Chondrocyte (in vitro differentiated cells): ENCODE data around the gene ARMH4. TPM values are rescaled to one million over a fixed set of nuclear protein-coding genes. Genes with fewer than 3 reads are reported as not detected.

Experiments
- DNase-seq: peaks from one replicate; pipeline ENCODE4 v3.0.0; 2021; ENCODE audit warnings: mixed read lengths, low spot score
- H3K27ac Mint-ChIP-seq: one replicate; pipeline ENCODE4 v1.8.0; 2021; ENCODE audit warnings: mild to moderate bottlenecking, moderate library complexity, mixed read lengths; ENCODE audit not compliant: unreplicated experiment
- H3K27me3 Mint-ChIP-seq: 2 replicates; pipeline ENCODE4 v1.8.0; 2021; ENCODE audit warnings: low read depth, mixed read lengths
- H3K36me3 Mint-ChIP-seq: 2 replicates; pipeline ENCODE4 v1.8.0; 2021; ENCODE audit warnings: low read depth, mixed read lengths
- H3K4me1 Mint-ChIP-seq: 2 replicates; pipeline ENCODE4 v1.8.0; 2021; ENCODE audit warnings: low read depth, mild to moderate bottlenecking, mixed read lengths
- H3K4me3 Mint-ChIP-seq: one replicate; pipeline ENCODE4 v1.8.0; 2021; ENCODE audit warnings: mild to moderate bottlenecking, moderate library complexity, mixed read lengths; ENCODE audit not compliant: unreplicated experiment
- H3K9me3 Mint-ChIP-seq: 2 replicates; pipeline ENCODE4 v1.8.0; 2021; ENCODE audit warnings: low read depth, mixed read lengths
- long read RNA-seq: library from polyadenylated mRNA; stranded (forward); transcript quantifications from one replicate; pipeline ENCODE4 v2.0.0, GENCODE V29; 2021
- total RNA-seq: library from RNA; stranded (reverse); gene quantifications from 3 replicates; pipeline ENCODE4 v1.2.1, GENCODE V29; 2021
- TF ChIP-seq, protein P1 (sequence below): fragments of 200-600 bp; sonication (generic); IDR thresholded peaks from 2 replicates; pipeline ENCODE4 v1.5.0; 2021; ENCODE audit warnings: antibody characterized with exemption, mild to moderate bottlenecking, moderate library complexity

Gene ARMH4
- 22.7 to 30.4 TPM (median 23.3 TPM) in 3 replicates for total RNA-seq
- long read RNA-seq, full-length matches to known transcripts, result 40 of 58 reads
- long read RNA-seq, partial matches to known transcripts, result 4 of 58 reads
- long read RNA-seq, other reads (novel, unspliced or antisense), result 14 of 58 reads

- Mint-ChIP-seq H3K27ac (peak within 1 kb of the TSS; percentile 79), H3K36me3 (no peaks in the 10 kb centered on the region), H3K27me3 (peaks cover 4% of the 10 kb centered on the region), H3K4me1 (peaks cover 18% of the 10 kb centered on the region), H3K4me3 (peak within 1 kb of the TSS; percentile 86), H3K9me3 (no peaks in the 10 kb centered on the region)
- TF ChIP-seq, protein P1, sequence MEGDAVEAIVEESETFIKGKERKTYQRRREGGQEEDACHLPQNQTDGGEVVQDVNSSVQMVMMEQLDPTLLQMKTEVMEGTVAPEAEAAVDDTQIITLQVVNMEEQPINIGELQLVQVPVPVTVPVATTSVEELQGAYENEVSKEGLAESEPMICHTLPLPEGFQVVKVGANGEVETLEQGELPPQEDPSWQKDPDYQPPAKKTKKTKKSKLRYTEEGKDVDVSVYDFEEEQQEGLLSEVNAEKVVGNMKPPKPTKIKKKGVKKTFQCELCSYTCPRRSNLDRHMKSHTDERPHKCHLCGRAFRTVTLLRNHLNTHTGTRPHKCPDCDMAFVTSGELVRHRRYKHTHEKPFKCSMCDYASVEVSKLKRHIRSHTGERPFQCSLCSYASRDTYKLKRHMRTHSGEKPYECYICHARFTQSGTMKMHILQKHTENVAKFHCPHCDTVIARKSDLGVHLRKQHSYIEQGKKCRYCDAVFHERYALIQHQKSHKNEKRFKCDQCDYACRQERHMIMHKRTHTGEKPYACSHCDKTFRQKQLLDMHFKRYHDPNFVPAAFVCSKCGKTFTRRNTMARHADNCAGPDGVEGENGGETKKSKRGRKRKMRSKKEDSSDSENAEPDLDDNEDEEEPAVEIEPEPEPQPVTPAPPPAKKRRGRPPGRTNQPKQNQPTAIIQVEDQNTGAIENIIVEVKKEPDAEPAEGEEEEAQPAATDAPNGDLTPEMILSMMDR, result peak; percentile 57
- DNase-seq, result peak; percentile 93
These were observed at the start of gene ARMH4 for GRCh38 chr14:58152014-58152857. ARMH4 (minus strand) TSS chr14:58152213; CDS start chr14:58139358, 12,855 bp downstream.

DNA sequence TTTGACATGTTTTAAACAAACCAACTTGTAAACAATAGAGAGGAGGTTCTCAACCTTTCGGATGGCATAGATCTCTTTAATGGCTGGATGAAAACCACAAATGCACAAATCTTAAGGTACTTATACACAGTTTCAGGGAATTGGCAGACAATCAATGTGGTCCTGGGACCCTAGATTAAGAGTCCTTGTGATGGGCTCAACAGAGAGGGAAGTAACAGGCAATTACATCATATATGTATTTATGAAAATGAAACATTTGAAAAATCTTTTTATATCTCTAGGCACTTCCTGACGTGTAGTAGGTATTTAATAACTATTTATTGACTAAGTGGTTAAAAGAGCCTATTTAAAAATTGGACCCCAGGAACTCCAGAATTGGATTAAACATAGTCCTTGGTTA, 48.8 kb upstream of the ARMH4 start:
- TF ChIP-seq, protein P1, result no peak
- Mint-ChIP-seq H3K4me1 (peaks cover 25% of the 10 kb centered on the region), H3K36me3 (peaks cover 1% of the 10 kb centered on the region), H3K27me3 (peaks cover 2% of the 10 kb centered on the region), H3K27ac (peak overlapping the region; percentile 97), H3K4me3 (peak overlapping the region; percentile 96), H3K9me3 (no peaks in the 10 kb centered on the region)
- DNase-seq, result no peak

DNA sequence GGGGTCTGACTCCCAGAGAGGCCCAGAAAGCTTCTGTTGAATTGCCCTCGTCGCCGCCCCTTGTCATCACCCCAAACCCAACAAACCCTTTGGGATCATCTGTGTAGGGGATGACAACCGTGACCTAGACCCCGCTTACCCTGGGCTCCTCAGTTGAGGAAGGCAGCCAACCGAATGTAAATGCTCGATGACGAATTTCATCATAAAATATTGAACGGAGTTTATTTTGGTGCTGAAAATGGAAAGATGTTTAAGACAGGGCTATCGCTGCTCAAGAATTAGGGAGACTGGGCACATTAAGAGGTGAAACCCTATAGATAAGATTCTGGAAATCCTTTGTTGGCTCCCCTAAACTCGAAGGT, 48.4 kb upstream of the ARMH4 start:
- Mint-ChIP-seq H3K9me3 (no peaks in the 10 kb centered on the region), H3K27me3 (peaks cover 2% of the 10 kb centered on the region), H3K27ac (peak overlapping the region; percentile 97), H3K36me3 (peaks cover 1% of the 10 kb centered on the region), H3K4me3 (peak overlapping the region; percentile 96), H3K4me1 (peaks cover 25% of the 10 kb centered on the region)
- TF ChIP-seq, protein P1, result no peak
- DNase-seq, result no peak

DNA sequence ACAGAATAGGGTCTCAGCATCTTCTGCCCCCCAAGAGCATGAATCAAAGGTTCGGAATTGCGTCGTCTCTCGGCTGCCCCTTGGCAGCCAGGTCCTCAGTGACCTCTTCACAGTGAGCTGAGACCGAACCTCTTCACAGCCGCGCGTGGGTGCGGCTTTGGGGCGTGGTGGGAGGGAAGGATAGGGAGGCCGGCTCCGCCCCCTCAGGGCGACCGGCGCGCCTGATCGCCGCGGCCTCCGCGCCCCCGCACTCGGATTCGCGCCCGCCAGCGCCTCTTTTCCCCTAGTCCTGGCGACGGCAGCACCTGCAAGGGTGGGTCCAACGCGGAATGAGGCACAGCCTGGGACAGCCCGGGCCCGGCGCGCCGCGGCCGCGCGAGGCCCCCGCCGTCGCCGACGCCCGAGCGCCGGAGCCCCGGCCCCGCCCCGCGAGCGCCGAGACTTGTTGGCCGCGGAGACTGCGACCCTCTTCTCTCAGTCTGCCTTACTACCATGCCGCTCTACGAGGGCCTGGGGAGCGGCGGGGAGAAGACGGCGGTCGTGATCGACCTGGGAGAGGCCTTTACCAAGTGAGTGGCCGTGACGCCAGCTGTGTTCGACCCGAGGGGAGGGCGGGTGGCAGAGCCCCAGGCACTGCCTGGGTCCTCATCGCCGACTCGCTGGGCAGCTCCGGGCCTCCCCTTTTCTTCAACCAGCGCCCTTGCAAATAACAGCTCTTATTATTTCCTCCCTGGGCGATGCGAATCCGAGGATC, 47.9 kb upstream of the ARMH4 start, which contains the start of gene ACTR10:
TSS of gene ACTR10 (plus strand) at position 424 of the 754 bp plus-strand sequence. CDS start at position 493, 69 bp downstream.
- DNase-seq, result peak; percentile 86
- Mint-ChIP-seq H3K4me3 (peak within 1 kb of the TSS; percentile 96), H3K4me1 (peaks cover 25% of the 10 kb centered on the region), H3K27me3 (peaks cover 2% of the 10 kb centered on the region), H3K9me3 (no peaks in the 10 kb centered on the region), H3K36me3 (peaks cover 1% of the 10 kb centered on the region), H3K27ac (peak within 1 kb of the TSS; percentile 97)
- TF ChIP-seq, protein P1, result no peak

DNA sequence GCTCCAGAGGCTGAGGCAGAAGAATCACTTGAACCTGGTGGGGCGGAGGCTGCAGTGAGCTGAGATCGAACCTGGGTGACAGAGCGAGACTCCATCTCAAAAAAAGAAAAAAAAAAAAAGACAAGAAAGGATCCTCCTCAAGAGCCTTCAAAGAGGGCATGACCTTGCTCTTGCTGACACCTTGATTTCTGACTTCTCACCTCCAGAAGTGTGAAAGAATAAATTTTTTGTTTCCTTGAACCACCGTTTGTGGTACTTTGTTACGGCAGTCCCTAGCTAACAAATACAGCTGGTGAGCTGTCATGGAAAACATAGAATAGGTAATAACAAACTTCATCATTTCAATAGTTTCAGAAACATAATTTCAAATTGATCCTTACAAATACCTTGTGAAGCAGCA, 46.1 kb upstream of the ARMH4 start:
- peaks cover 25% of the 10 kb centered on the region for H3K4me1 Mint-ChIP-seq
- DNase-seq, result no peak
- no peaks in the 10 kb centered on the region for H3K9me3 Mint-ChIP-seq
- peaks cover 2% of the 10 kb centered on the region for H3K27me3 Mint-ChIP-seq
- H3K27ac Mint-ChIP-seq, result no peak overlapping the region
- no peaks in the 10 kb centered on the region for H3K36me3 Mint-ChIP-seq
- TF ChIP-seq, protein P1, result no peak
- no peak overlapping the region for H3K4me3 Mint-ChIP-seq
